ENCODE measurements around the gene SPNS2.

The SPNS2 gene

DNA sequence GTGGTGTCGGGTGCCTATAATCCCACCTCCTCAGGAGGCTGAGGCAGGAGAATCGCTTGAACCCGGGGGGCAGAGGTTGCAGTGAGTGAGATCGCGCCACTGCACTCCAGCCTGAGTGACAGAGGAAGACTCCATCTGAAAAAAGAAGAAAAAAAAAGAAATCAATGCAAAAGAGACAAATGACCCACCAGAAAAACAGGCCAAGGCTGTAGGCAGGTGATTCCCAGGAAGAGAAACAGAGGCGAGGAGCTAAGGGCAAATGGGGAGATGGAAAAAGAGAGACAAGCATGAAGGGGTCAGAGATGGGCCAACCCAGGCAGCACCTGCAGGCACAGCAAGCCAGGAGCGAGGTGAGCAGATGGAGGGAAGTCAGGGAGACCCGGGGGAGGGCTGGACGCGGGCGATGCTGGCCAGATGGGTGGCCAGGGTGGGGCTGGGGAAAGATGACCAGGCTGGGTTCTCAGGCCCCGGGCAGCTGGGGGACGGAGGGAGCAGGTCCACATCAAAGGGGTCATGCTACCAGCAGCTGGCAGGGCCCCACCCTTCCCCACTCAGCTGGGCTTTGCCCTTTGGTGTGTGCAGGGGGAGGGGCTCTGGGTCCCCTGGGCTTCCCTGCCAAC is 31.0 kb downstream of the SPNS2 start:
- no peak overlapping the region for H3K4me3 ChIP-seq (ENCODE audit: severe bottlenecking)
- no peaks in the 10 kb centered on the region for H3K27me3 ChIP-seq (ENCODE audit: insufficient read depth, poor library complexity, severe bottlenecking)
- H3K27ac ChIP-seq (ENCODE audit: poor library complexity, severe bottlenecking), result no peak overlapping the region
- ATAC-seq (ENCODE audit: low read depth) (no peak), DNase-seq (ENCODE audit: low spot score) (no peak)
- H3K9me3 ChIP-seq (ENCODE audit: severe bottlenecking), result no peaks in the 10 kb centered on the region
- no peaks in the 10 kb centered on the region for H3K36me3 ChIP-seq (ENCODE audit: low read depth)
- H3K4me1 ChIP-seq (ENCODE audit: insufficient read depth, poor library complexity, severe bottlenecking), result no peaks in the 10 kb centered on the region
- TF ChIP-seq, protein P1, sequence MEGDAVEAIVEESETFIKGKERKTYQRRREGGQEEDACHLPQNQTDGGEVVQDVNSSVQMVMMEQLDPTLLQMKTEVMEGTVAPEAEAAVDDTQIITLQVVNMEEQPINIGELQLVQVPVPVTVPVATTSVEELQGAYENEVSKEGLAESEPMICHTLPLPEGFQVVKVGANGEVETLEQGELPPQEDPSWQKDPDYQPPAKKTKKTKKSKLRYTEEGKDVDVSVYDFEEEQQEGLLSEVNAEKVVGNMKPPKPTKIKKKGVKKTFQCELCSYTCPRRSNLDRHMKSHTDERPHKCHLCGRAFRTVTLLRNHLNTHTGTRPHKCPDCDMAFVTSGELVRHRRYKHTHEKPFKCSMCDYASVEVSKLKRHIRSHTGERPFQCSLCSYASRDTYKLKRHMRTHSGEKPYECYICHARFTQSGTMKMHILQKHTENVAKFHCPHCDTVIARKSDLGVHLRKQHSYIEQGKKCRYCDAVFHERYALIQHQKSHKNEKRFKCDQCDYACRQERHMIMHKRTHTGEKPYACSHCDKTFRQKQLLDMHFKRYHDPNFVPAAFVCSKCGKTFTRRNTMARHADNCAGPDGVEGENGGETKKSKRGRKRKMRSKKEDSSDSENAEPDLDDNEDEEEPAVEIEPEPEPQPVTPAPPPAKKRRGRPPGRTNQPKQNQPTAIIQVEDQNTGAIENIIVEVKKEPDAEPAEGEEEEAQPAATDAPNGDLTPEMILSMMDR (IDR thresholded peaks at IDR 0.05; ENCODE audit: poor library complexity, severe bottlenecking), result no peak

- no peaks in the 10 kb centered on the region for H3K9me3 ChIP-seq (ENCODE audit: severe bottlenecking)
- no peaks in the 10 kb centered on the region for H3K4me1 ChIP-seq (ENCODE audit: insufficient read depth, poor library complexity, severe bottlenecking)
- no peak overlapping the region for H3K4me3 ChIP-seq (ENCODE audit: severe bottlenecking)
- H3K27ac ChIP-seq (ENCODE audit: poor library complexity, severe bottlenecking), result no peak overlapping the region
- no peak for DNase-seq (ENCODE audit: low spot score)
- no peaks in the 10 kb centered on the region for H3K36me3 ChIP-seq (ENCODE audit: low read depth)
- no peaks in the 10 kb centered on the region for H3K27me3 ChIP-seq (ENCODE audit: insufficient read depth, poor library complexity, severe bottlenecking)
- no peak for ATAC-seq (ENCODE audit: low read depth)
- TF ChIP-seq, protein P1 (IDR thresholded peaks at IDR 0.05; ENCODE audit: poor library complexity, severe bottlenecking), result no peak
Measured at GRCh38 chr17:4530799-4531730, 32.4 kb downstream of the SPNS2 start.

- Histone ChIP-seq H3K9me3 (ENCODE audit: severe bottlenecking) (no peaks in the 10 kb centered on the region), H3K27me3 (ENCODE audit: insufficient read depth, poor library complexity, severe bottlenecking) (no peaks in the 10 kb centered on the region), H3K27ac (ENCODE audit: poor library complexity, severe bottlenecking) (no peak overlapping the region), H3K4me3 (ENCODE audit: severe bottlenecking) (no peak overlapping the region), H3K36me3 (ENCODE audit: low read depth) (no peaks in the 10 kb centered on the region), H3K4me1 (ENCODE audit: insufficient read depth, poor library complexity, severe bottlenecking) (no peaks in the 10 kb centered on the region)
- TF ChIP-seq, protein P1 (IDR thresholded peaks at IDR 0.05; ENCODE audit: poor library complexity, severe bottlenecking), result no peak
- ATAC-seq (ENCODE audit: low read depth) (no peak), DNase-seq (ENCODE audit: low spot score) (no peak)
Measured at GRCh38 chr17:4531988-4532736, 33.5 kb downstream of the SPNS2 start.

DNA sequence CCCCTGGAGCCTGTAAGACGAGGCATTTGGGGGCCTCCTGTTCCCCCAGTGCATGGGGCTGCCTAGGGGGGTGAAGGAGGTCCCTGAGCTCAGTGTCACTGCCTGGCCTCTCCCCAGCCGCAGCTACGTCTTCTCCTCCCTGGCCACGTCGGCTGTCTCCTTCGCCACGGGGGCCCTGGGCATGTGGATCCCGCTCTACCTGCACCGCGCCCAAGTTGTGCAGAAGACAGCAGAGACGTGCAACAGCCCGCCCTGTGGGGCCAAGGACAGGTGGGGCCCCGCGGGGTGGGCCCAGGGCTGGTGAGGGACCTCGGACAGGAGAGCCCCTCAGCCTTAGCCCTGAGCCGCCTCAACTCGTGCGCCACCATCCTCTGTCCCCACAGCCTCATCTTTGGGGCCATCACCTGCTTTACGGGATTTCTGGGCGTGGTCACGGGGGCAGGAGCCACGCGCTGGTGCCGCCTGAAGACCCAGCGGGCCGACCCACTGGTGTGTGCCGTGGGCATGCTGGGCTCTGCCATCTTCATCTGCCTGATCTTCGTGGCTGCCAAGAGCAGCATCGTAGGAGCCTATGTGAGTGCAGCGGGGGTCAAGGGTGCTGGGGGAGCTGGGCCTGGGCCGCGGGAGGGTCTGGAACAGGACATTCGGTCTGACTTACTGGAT is 34.3 kb downstream of the SPNS2 start:
- TF ChIP-seq, protein P1 (IDR thresholded peaks at IDR 0.05; ENCODE audit: poor library complexity, severe bottlenecking), result no peak

More for the DNA sequence above, 34.3 kb downstream of the SPNS2 start:
- no peaks in the 10 kb centered on the region for H3K4me1 ChIP-seq (ENCODE audit: insufficient read depth, poor library complexity, severe bottlenecking)
- H3K9me3 ChIP-seq (ENCODE audit: severe bottlenecking), result no peaks in the 10 kb centered on the region
- no peak overlapping the region for H3K4me3 ChIP-seq (ENCODE audit: severe bottlenecking)
- ATAC-seq (ENCODE audit: low read depth) (no peak), DNase-seq (ENCODE audit: low spot score) (no peak)
- no peaks in the 10 kb centered on the region for H3K27me3 ChIP-seq (ENCODE audit: insufficient read depth, poor library complexity, severe bottlenecking)
- no peak overlapping the region for H3K27ac ChIP-seq (ENCODE audit: poor library complexity, severe bottlenecking)
- peaks cover 1% of the 10 kb centered on the region for H3K36me3 ChIP-seq (ENCODE audit: low read depth)
